HepG2 (cell line): Measurements from ENCODE around the gene HSP90AB1. TPM values are rescaled to one million over a fixed set of nuclear protein-coding genes. Genes with fewer than 3 reads are reported as not detected.

Source experiments
- CC2D1A ChIP-seq: sonication (generic); formaldehyde crosslinking; IDR thresholded peaks from 2 replicates; pipeline ENCODE4 v1.8.1; 2023; ENCODE audit warnings: mild to moderate bottlenecking, missing genetic modification reagents
- CEBPZ ChIP-seq: IDR thresholded peaks from 2 replicates; pipeline ENCODE4 v1.6.1; 2012; ENCODE audit warnings: low read length, improper control_type of control experiment
- CENPX ChIP-seq: sonication (generic); formaldehyde crosslinking; IDR thresholded peaks from 2 replicates; pipeline ENCODE4 v1.9.0; 2021; ENCODE audit warnings: mild to moderate bottlenecking, missing genetic modification reagents, moderate library complexity
- HNRNPUL1 ChIP-seq: fragments of 200-400 bp; formaldehyde crosslinking; IDR thresholded peaks from 2 replicates; pipeline ENCODE4 v1.6.1; 2017; ENCODE audit warnings: low read depth, mild to moderate bottlenecking, low read length, moderate library complexity
- NPAS2 ChIP-seq: sonication (generic); formaldehyde crosslinking; IDR thresholded peaks from 2 replicates; pipeline ENCODE4 v1.8.0; 2022; ENCODE audit warnings: mild to moderate bottlenecking, missing genetic modification reagents, borderline replicate concordance
- NR3C1 ChIP-seq: sonication (generic); formaldehyde crosslinking; IDR thresholded peaks from 2 replicates; pipeline ENCODE4 v1.4.0; 2020; ENCODE audit warnings: missing genetic modification reagents
- RERE ChIP-seq: IDR thresholded peaks from 2 replicates; pipeline ENCODE4 v1.6.1; 2016; ENCODE audit warnings: low read depth, missing genetic modification reagents, missing compliant biosample characterization
- SNAI1 ChIP-seq: sonication (generic); formaldehyde crosslinking; IDR thresholded peaks from 2 replicates; pipeline ENCODE4 v1.5.0; 2020; ENCODE audit warnings: mild to moderate bottlenecking, missing genetic modification reagents, borderline replicate concordance
- SP2 ChIP-seq: sonication (generic); formaldehyde crosslinking; IDR thresholded peaks from 2 replicates; pipeline ENCODE4 v1.5.1; 2020; ENCODE audit warnings: mild to moderate bottlenecking, missing genetic modification reagents
- TFAP4 ChIP-seq: sonication (generic); IDR thresholded peaks from 2 replicates; pipeline ENCODE4 v1.6.1; 2016; ENCODE audit warnings: low read depth, borderline replicate concordance
- ZBTB34 ChIP-seq: sonication (generic); formaldehyde crosslinking; IDR thresholded peaks from 2 replicates; pipeline ENCODE4 v1.8.0; 2022; ENCODE audit warnings: mild to moderate bottlenecking, missing genetic modification reagents
- ZFP90 ChIP-seq: sonication (generic); formaldehyde crosslinking; IDR thresholded peaks from 2 replicates; pipeline ENCODE4 v1.8.0; 2022; ENCODE audit warnings: missing genetic modification reagents, mild to moderate bottlenecking, inconsistent platforms, borderline replicate concordance
- ZKSCAN8 ChIP-seq: IDR thresholded peaks from 2 replicates; pipeline ENCODE4 v1.6.1; 2016; ENCODE audit warnings: borderline replicate concordance, missing genetic modification reagents, missing compliant biosample characterization
- ZNF225 ChIP-seq: sonication (generic); formaldehyde crosslinking; IDR thresholded peaks from 2 replicates; pipeline ENCODE4 v1.4.0; 2020; ENCODE audit warnings: mild to moderate bottlenecking, missing genetic modification reagents
- ZNF256 ChIP-seq: sonication (generic); formaldehyde crosslinking; conservative IDR thresholded peaks from 2 replicates; pipeline ENCODE4 v1.4.0; 2020; ENCODE audit warnings: missing genetic modification reagents
- ZNF615 ChIP-seq: sonication (generic); formaldehyde crosslinking; IDR thresholded peaks from 2 replicates; pipeline ENCODE4 v1.5.0; 2020; ENCODE audit warnings: mild to moderate bottlenecking, missing genetic modification reagents, borderline replicate concordance
- polyA plus RNA-seq, 8 experiments: library from polyadenylated mRNA; depleted of rRNA in 3 of 8; stranded (reverse) in 7 of 8; unstranded in 1 of 8; fragments of >200 nt; fragmentation: Illumina TruSeq in 4 of 8; extraction: Trizol in 4 of 8; gene quantifications; 2 replicates each; pipeline versions ENCODE4 v1.2.1 to v1.2.3, GENCODE V29; 2011 to 2016; ENCODE audit warnings: low read depth in 4 of 8, missing spikeins in 1 of 8, mixed read lengths in 1 of 8; ENCODE audit not compliant: insufficient read depth in 1 of 8
- total RNA-seq, 5 experiments: library from RNA; depleted of rRNA; stranded (reverse); fragments of >200 nt; fragmentation: Illumina TruSeq; extraction: Trizol; gene quantifications; 2 replicates each; pipeline ENCODE4 v1.2.3, GENCODE V29; 2016; ENCODE audit warnings: low read depth in 1 of 5

HSP90AB1 gene
- total and polyA plus RNA-seq, 2 of the 13 experiments (the other 11 are each of a cell fraction or from before 2014, with no cell fraction given), result 1,325 to 1,472 TPM

- TF ChIP-seq NR3C1 (CRISPR knock-in tag), result no peak; the same call in 1 of the 2 replicates
- TF ChIP-seq ZNF256, result no peak
- TF ChIP-seq NPAS2, result no peak
- peak; percentile 76; the same call in 1 of the 2 replicates for TF ChIP-seq ZNF615
- no peak; the same call in 1 of the 2 replicates for TF ChIP-seq HNRNPUL1
- TF ChIP-seq RERE (CRISPR knock-in tag), result peak; percentile 37; the same call in 1 of the 2 replicates
- TF ChIP-seq SP2 (CRISPR knock-in tag), result peak; percentile 40; the same call in 1 of the 2 replicates
- TF ChIP-seq ZBTB34 (CRISPR knock-in tag), result no peak; the same call in none of the 2 replicates
- TF ChIP-seq ZKSCAN8 (CRISPR knock-in tag), result peak; percentile 57; the same call in 1 of the 2 replicates
- TF ChIP-seq ZFP90 (CRISPR knock-in tag), result peak; percentile 76; the same call in 1 of the 2 replicates
- no peak for TF ChIP-seq SNAI1
- no peak for TF ChIP-seq TFAP4
- no peak for TF ChIP-seq CENPX
- peak; percentile 72; the same call in 1 of the 2 replicates for TF ChIP-seq ZNF225 (CRISPR knock-in tag)
- no peak for TF ChIP-seq CEBPZ
- no peak for TF ChIP-seq CC2D1A (CRISPR knock-in tag)
These were observed 10.3 kb downstream of the HSP90AB1 start, which contains the start of gene SLC35B2 (continued) for GRCh38 chr6:44257025-44257752.
